PFSK-1 (cell line): Measurements from ENCODE around the gene AMACR.

Experiments used
- FOXP2 ChIP-seq: optimal IDR thresholded peaks from 2 replicates; pipeline ENCODE3; 2011; ENCODE audit warnings: borderline replicate concordance, control low read depth, inconsistent platforms; ENCODE audit not compliant: insufficient read depth; ENCODE audit errors: extremely low read length, extremely low read depth
- POLR2AphosphoS5 ChIP-seq: IDR thresholded peaks from 2 replicates; pipeline ENCODE4 v1.6.1; 2012; ENCODE audit warnings: low read depth, mild to moderate bottlenecking, control low read depth, low read length, moderate library complexity
- SIN3A ChIP-seq: IDR thresholded peaks from 2 replicates; pipeline ENCODE4 v1.6.1; 2012; ENCODE audit warnings: mild to moderate bottlenecking, low read length, moderate library complexity, borderline replicate concordance; ENCODE audit not compliant: insufficient read depth
- TAF1 ChIP-seq: IDR thresholded peaks from 2 replicates; pipeline ENCODE4 v1.6.1; 2012; ENCODE audit warnings: low read length, control low read depth, borderline replicate concordance; ENCODE audit not compliant: insufficient read depth
- TF ChIP-seq, protein P1 (sequence below), 2 experiments: IDR thresholded peaks; 2 replicates each; pipeline versions ENCODE4 v1.6.1 to v1.8.0; 2011 to 2012; ENCODE audit warnings: low read depth in 2 of 2, low read length in 2 of 2, control low read depth in 1 of 2, inconsistent platforms in 1 of 2, mild to moderate bottlenecking in 1 of 2, moderate library complexity in 1 of 2; ENCODE audit not compliant: insufficient read depth in 1 of 2

The AMACR gene

DNA sequence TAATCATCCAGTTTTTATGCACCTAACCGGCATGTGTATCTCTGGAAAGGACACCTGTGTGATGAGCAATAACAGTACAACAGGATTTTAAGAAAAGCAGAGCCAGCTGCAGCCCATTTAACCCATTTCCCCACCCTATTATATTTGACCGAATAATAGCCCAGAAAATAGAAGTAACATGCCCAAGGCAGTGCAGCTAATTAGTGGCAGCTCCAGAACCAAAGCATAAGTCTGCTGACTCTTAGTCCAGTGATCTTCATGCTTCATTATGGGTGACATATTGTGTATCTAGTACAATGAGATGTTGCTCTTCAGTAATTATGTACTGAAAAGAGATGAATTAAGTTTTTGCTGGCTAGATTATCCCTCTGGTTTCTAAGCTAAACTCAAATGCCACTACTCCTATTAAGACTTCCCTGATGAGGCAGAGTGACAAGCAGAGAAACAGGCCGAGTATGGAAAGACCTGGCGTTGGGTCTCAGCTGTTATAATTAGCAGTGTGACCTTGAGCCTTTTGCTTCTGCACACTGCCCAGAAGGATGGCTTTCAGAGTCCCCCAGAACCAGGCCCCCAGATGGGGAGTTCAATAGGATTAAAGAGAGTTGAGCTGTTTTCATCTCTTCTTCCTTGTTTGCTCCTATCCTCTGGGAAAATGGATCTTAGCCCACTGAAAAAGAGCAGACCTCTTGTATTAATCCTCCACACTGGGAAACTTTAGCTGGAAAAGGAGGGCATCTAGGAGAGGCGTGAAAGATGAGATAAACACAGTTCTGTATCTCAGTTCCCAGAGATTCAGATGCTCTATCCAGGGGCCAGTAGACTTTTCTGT lies 45.9 kb upstream of the AMACR start:
- TF ChIP-seq, protein P1, sequence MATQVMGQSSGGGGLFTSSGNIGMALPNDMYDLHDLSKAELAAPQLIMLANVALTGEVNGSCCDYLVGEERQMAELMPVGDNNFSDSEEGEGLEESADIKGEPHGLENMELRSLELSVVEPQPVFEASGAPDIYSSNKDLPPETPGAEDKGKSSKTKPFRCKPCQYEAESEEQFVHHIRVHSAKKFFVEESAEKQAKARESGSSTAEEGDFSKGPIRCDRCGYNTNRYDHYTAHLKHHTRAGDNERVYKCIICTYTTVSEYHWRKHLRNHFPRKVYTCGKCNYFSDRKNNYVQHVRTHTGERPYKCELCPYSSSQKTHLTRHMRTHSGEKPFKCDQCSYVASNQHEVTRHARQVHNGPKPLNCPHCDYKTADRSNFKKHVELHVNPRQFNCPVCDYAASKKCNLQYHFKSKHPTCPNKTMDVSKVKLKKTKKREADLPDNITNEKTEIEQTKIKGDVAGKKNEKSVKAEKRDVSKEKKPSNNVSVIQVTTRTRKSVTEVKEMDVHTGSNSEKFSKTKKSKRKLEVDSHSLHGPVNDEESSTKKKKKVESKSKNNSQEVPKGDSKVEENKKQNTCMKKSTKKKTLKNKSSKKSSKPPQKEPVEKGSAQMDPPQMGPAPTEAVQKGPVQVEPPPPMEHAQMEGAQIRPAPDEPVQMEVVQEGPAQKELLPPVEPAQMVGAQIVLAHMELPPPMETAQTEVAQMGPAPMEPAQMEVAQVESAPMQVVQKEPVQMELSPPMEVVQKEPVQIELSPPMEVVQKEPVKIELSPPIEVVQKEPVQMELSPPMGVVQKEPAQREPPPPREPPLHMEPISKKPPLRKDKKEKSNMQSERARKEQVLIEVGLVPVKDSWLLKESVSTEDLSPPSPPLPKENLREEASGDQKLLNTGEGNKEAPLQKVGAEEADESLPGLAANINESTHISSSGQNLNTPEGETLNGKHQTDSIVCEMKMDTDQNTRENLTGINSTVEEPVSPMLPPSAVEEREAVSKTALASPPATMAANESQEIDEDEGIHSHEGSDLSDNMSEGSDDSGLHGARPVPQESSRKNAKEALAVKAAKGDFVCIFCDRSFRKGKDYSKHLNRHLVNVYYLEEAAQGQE (IDR thresholded peaks at IDR 0.05; ENCODE audit: insufficient read depth in 1 of 2, low read depth in 2 of 2, low read length in 2 of 2): no peak
- TF ChIP-seq TAF1 (no peak), SIN3A (no peak), FOXP2 (no peak), POLR2AphosphoS5 (no peak)

DNA sequence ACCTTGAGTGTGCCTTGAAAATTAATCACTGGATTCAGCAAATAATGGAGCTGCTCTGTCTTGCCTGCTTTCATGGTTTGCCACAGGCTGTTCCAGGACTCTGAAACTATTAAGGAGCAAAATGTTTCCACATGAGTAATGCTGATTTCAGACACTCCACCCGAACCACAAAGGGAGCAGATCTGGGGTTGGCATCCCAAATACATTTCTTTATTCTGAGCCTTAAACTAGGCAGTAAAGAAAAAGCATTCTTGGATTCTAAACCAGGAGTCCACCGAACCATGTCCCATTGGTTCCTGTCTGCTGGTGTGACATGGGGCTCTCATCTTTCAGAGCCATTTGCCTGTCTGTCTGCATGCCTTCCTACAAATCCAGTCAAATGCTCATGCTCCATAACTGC lies 45.3 kb upstream of the AMACR start:
- TF ChIP-seq TAF1 (no peak), FOXP2 (no peak)

DNA sequence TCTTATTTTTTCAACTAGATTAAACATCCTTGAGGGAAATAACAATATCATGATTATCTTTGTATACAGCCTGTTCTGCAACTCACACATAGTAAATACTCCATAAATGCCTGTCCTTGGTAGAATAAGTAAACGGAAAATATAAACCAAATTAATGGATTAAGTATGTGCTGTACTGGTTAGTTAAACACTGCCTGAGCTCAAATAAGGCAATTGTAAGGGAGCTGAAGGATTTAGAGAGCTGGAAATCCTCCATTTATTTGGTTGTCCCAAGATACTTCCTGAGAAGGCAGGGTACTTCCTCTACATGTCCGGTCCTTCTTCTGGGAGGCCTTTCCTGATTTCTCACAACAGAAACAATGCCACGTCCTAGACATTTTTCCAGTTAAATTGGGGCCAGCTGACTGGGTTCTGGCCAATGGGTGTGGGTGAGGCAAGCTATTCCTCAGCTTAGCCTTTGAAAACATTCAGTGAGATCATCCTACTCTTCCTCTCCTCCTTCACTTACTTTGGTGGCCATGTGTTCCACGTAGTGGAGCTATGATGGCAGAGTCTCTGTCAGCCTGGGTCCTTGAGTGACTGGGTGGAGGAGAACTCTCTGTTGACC lies 43.6 kb upstream of the AMACR start:
- TF ChIP-seq TAF1 (no peak), FOXP2 (no peak), POLR2AphosphoS5 (no peak), SIN3A (no peak)
- TF ChIP-seq, protein P1 (IDR thresholded peaks at IDR 0.05; ENCODE audit: insufficient read depth in 1 of 2, low read depth in 2 of 2, low read length in 2 of 2): no peak

DNA sequence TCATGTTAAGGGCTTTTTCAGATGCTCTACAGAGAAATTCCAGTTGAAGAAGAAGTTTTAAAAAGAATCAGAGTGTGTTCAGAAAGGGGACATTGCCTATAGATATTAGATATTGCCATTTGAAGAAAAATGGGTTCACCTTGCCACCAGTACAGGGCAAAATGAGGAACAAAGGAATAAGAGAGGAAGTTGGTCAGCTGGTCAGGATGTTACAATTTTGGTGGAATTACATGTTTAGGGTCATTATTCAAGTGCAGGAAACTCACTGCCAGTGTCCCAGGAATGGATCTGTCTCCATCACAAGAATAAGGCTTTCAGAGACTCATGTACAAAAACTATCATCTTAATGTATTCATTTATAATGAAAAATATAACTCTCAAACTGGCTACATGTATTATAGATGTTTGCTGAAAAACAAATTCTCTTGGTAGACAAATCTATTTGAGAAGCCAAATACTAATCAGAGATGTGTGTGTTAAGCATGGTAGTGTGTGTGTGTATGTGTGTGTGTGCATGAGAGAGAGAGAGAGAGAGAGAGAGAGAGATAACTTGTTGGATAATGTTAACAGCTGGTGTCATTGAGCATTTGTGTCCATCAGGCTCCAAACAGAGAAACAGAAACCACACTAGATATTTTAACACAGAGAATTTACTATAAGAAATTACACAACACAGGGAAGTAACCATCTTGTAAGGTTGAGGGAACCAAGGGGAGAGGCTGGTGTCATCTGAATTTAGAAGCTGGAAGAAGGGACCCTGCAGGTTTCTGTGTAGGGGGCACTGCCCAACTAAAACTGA lies 40.1 kb upstream of the AMACR start:
- no peak for TF ChIP-seq SIN3A
- no peak for TF ChIP-seq FOXP2
- TF ChIP-seq, protein P1 (IDR thresholded peaks at IDR 0.05; ENCODE audit: insufficient read depth in 1 of 2, low read depth in 2 of 2, low read length in 2 of 2): no peak
- no peak for TF ChIP-seq TAF1
- TF ChIP-seq POLR2AphosphoS5: no peak

DNA sequence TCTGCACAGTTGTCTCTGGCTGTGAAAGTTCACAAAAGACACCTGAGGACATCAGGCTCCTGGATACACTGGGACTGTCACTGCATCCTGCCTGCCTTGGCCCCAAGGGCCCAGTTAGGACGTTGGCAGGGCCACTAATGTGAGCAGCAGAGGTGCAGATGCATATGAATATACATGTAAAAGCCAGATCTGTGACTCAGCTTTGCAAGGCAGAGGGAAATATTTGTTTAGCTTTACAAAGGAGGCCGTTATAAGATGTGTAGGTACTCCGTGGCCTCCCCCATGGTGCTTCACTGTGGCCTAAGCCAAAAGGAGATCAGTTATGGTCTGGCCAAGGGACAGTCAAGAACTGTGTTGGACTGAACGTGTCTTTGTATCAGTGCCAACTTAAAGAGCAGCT lies 39.3 kb upstream of the AMACR start:
- TF ChIP-seq TAF1 (no peak), FOXP2 (no peak), POLR2AphosphoS5 (no peak), SIN3A (no peak)

DNA sequence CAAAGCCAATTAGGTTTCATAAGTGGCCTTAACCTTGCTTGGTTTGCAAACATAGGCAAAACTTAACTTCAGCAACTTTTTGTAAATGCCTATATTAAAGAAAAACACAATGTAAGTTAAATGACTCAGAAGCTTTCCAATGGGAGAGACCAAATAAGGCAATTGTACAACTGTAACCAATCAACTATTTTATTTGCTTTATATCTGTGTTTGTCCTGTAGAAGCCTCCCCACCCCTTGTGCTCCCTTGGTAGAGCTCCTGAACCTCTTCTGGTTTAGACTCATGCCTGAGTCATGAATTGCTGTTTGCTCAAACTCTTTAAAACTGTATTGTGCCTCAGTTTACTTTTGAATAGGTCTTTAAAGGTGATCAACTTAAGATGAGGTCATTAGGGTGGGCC lies 38.1 kb upstream of the AMACR start:
- TF ChIP-seq TAF1 (no peak), POLR2AphosphoS5 (no peak), FOXP2 (no peak)
- TF ChIP-seq, protein P1 (IDR thresholded peaks at IDR 0.05; ENCODE audit: insufficient read depth in 1 of 2, low read depth in 2 of 2, low read length in 2 of 2): no peak
